DOHH2 (cell line): ENCODE measurements around the gene SULF2.

Experiments used
- H3F3A ChIP-seq: fragments of 200-600 bp; sonication (generic), shearing (Covaris generic); 2 replicates; pipeline ENCODE4 v1.6.0; 2016; ENCODE audit warnings: antibody characterized with exemption, mild to moderate bottlenecking; ENCODE audit not compliant: control insufficient read depth, insufficient read depth
- H3K27ac ChIP-seq: fragments of 200-600 bp; sonication (generic); 2 replicates; pipeline ENCODE4 v1.5.1; 2014; ENCODE audit warnings: low read depth, mild to moderate bottlenecking, low read length, moderate library complexity
- H3K27me3 ChIP-seq: fragments of 200-600 bp; sonication (generic); 2 replicates; pipeline ENCODE4 v1.6.1; 2014; ENCODE audit warnings: mild to moderate bottlenecking, low read length, mixed read lengths; ENCODE audit not compliant: control insufficient read depth
- H3K36me3 ChIP-seq: fragments of 200-600 bp; sonication (generic); 2 replicates; pipeline ENCODE4 v1.6.1; 2014; ENCODE audit warnings: mild to moderate bottlenecking, low read length, moderate library complexity, mixed read lengths; ENCODE audit not compliant: control insufficient read depth
- H3K4me1 ChIP-seq: fragments of 200-600 bp; sonication (generic); 2 replicates; pipeline ENCODE4 v1.6.1; 2014; ENCODE audit warnings: mild to moderate bottlenecking, low read length, mixed read lengths; ENCODE audit not compliant: control insufficient read depth
- H3K4me2 ChIP-seq: fragments of 200-600 bp; sonication (generic); 2 replicates; pipeline ENCODE4 v1.6.0; 2014; ENCODE audit warnings: mild to moderate bottlenecking, low read length, moderate library complexity
- H3K4me3 ChIP-seq: fragments of 200-600 bp; sonication (generic); 2 replicates; pipeline ENCODE4 v1.5.1; 2014; ENCODE audit warnings: mild to moderate bottlenecking, low read length, mixed read lengths
- H3K79me2 ChIP-seq: fragments of 200-600 bp; sonication (generic); 2 replicates; pipeline ENCODE4 v1.6.1; 2014; ENCODE audit warnings: mild to moderate bottlenecking, low read length, mixed read lengths; ENCODE audit not compliant: control insufficient read depth
- H3K9me2 ChIP-seq: fragments of 200-600 bp; sonication (generic); replicated peaks from 2 replicates; pipeline ENCODE4 v1.6.1; 2014; ENCODE audit warnings: mild to moderate bottlenecking, low read length, mixed read lengths; ENCODE audit not compliant: control insufficient read depth
- H3K9me3 ChIP-seq: fragments of 200-600 bp; sonication (generic); 2 replicates; pipeline ENCODE4 v1.6.1; 2014; ENCODE audit warnings: antibody characterized with exemption, low read length, mixed read lengths; ENCODE audit not compliant: control insufficient read depth, insufficient read depth
- H4K20me1 ChIP-seq: fragments of 200-600 bp; sonication (generic); 2 replicates; pipeline ENCODE4 v1.6.0; 2014; ENCODE audit warnings: low read depth, mild to moderate bottlenecking, antibody characterized with exemption, low read length, moderate library complexity; ENCODE audit not compliant: control insufficient read depth, insufficient read depth
- CTCF ChIP-seq: fragments of 200-600 bp; sonication (generic); IDR thresholded peaks from one replicate; pipeline ENCODE4 v1.5.1; 2014; ENCODE audit warnings: antibody characterized with exemption, mild to moderate bottlenecking, low read depth, low read length; ENCODE audit not compliant: poor library complexity, severe bottlenecking
- EZH2phosphoT487 ChIP-seq: fragments of 200-600 bp; sonication (generic); IDR thresholded peaks from 2 replicates; pipeline ENCODE4 v1.6.1; 2017; ENCODE audit warnings: borderline replicate concordance, mild to moderate bottlenecking, antibody characterized with exemption, low read length, moderate library complexity, mixed read lengths

SULF2 gene

GRCh38 chr20:47765271-47765670 is 20.0 kb downstream of the SULF2 start:
- Histone ChIP-seq H3K27ac (no peak overlapping the region), H4K20me1 (no peaks in the 10 kb centered on the region), H3K9me3 (no peaks in the 10 kb centered on the region), H3K27me3 (no peaks in the 10 kb centered on the region), H3K4me2 (no peak overlapping the region), H3K36me3 (no peaks in the 10 kb centered on the region), H3K4me1 (0 out of 2 replicates have a peak, but pooled peaks cover 4% of the 10 kb centered on the region), H3K4me3 (no peak overlapping the region), H3F3A (no peaks in the 10 kb centered on the region), H3K9me2 (no peaks in the 10 kb centered on the region), H3K79me2 (no peaks in the 10 kb centered on the region)
- TF ChIP-seq CTCF (no peak), EZH2phosphoT487 (no peak)

DNA sequence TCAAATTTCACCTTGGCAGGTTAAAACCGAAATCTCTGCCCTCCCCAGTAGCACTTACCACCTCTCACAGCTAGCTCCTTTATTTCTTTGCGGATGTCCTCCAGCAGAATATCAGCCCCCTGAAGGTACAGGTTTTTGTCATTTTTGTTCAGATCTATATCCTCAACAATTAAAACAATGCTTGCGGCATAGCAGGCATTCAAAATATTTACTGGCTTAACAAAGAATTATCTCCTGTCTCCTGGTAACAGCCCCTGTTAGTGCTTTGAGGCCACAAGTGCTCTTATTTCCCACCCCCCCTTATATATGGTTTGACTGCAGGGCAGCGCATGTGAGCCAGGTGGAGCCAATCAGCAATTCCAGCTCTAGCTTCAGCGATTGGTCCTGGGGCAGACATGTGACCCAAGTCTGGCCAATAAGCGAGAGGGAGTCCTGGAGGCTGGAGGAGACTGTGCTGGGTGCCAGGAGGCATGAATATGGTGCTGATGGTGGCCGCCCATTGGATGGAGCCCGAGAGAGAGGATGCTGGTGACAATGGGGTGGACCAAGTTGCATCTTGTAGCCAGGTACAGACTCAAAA is 21.0 kb downstream of the SULF2 start:
- Histone ChIP-seq H3K79me2 (no peaks in the 10 kb centered on the region), H4K20me1 (no peaks in the 10 kb centered on the region), H3F3A (no peaks in the 10 kb centered on the region)

GRCh38 chr20:47762699-47763268 is 22.5 kb downstream of the SULF2 start:
- Histone ChIP-seq H3K4me3 (no peak overlapping the region), H3K27me3 (0 out of 2 replicates have a peak, but pooled peaks cover under 1% of the 10 kb centered on the region), H3K4me1 (peaks cover 10% of the 10 kb centered on the region; the same call in 1 of the 2 replicates), H3F3A (no peaks in the 10 kb centered on the region), H3K36me3 (no peaks in the 10 kb centered on the region), H3K9me3 (no peaks in the 10 kb centered on the region), H3K9me2 (no peaks in the 10 kb centered on the region), H3K27ac (no peak overlapping the region), H3K4me2 (no peak overlapping the region), H4K20me1 (no peaks in the 10 kb centered on the region), H3K79me2 (no peaks in the 10 kb centered on the region)
- TF ChIP-seq EZH2phosphoT487, result no peak
- TF ChIP-seq CTCF, result no peak

More for the DNA sequence above, 21.0 kb downstream of the SULF2 start:
- TF ChIP-seq CTCF (no peak), EZH2phosphoT487 (no peak)
- 0 out of 2 replicates have a peak, but pooled peaks cover 4% of the 10 kb centered on the region for H3K4me1 ChIP-seq
- no peaks in the 10 kb centered on the region for H3K9me2 ChIP-seq
- H3K9me3 ChIP-seq, result no peaks in the 10 kb centered on the region
- H3K27ac ChIP-seq, result no peak overlapping the region
- H3K27me3 ChIP-seq, result no peaks in the 10 kb centered on the region
- no peaks in the 10 kb centered on the region for H3K36me3 ChIP-seq
- no peak overlapping the region for H3K4me3 ChIP-seq
- H3K4me2 ChIP-seq, result 0 out of 2 replicates have a peak overlapping the region, but pooled peaks have one; percentile 23
